Activated CD4-positive, alpha-beta T cell treated with anti-CD3 and anti-CD28 coated beads for 48 hours (primary cell): ENCODE results near the gene UNC13B.
"Not testable (repeated sequence)": the region's sequence is repeated elsewhere in the genome, so short reads cannot be mapped to it uniquely, and the experiment has no call there.

ENCODE experiments used
- DNase-seq: peaks from one replicate; pipeline ENCODE4 v3.0.0-alpha.2; 2020

The UNC13B gene

DNA sequence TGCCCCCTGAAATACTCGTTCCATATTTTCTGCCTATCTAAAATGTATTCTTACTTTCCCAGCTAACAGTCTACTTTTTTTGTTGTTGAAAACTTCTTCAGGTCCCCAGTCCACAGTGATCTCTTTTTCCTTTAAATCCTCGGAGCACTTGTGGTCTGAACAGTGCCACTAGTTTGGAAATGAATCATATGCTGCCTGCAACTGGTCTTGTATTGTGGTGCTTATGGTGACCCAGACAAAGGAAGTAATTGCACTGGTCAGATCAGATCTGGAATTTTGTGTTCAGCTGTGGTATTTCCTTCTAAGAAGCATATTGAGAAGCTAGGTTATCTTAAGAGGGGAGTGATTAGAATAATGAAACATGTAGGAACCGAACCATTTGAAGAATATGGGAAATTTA lies 2.9 kb downstream of the UNC13B start:
- no peak for DNase-seq

GRCh38 chr9:35167429-35167828 lies 5.6 kb downstream of the UNC13B start:
- not testable (repeated sequence) for DNase-seq

GRCh38 chr9:35168963-35169362 lies 7.2 kb downstream of the UNC13B start:
- no peak for DNase-seq

DNA sequence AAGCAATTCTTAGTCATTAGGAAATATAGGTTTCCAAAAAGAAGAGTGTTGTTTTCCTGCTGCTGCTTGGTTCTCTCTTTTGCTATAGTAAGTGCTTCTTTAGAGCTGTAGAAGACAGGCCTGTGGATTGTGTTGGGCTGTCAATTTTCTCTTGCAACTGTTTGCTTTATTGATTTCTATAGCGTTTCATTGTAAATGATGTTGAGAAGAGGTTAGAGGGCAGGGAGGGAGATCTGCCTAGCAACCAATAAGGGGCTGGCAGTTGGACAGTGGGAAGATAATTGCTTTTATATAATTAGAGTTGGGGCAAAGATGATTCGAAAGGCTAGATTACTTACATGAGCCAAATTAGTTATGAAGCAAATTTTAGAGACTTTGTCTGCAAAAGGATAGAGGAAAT lies 11.1 kb downstream of the UNC13B start:
- DNase-seq: no peak

DNA sequence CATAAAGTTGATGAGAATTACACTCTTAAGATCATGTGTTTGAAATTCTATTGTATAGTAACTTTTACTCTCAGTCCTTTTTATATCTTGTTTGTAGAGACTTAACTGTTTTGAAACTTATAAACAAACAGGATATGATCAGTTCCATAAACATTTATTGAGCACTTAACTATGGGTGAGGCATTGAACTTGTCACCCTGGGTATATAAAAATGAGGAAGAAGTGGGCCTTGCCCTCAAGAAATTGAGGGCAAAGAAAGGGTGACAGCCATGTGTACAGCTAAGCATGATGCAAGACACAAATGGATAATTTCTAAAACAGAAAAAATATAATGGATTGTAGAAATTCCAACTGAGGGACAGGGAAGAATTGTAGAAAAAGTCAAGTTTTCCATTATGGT lies 15.7 kb downstream of the UNC13B start:
- no peak for DNase-seq

DNA sequence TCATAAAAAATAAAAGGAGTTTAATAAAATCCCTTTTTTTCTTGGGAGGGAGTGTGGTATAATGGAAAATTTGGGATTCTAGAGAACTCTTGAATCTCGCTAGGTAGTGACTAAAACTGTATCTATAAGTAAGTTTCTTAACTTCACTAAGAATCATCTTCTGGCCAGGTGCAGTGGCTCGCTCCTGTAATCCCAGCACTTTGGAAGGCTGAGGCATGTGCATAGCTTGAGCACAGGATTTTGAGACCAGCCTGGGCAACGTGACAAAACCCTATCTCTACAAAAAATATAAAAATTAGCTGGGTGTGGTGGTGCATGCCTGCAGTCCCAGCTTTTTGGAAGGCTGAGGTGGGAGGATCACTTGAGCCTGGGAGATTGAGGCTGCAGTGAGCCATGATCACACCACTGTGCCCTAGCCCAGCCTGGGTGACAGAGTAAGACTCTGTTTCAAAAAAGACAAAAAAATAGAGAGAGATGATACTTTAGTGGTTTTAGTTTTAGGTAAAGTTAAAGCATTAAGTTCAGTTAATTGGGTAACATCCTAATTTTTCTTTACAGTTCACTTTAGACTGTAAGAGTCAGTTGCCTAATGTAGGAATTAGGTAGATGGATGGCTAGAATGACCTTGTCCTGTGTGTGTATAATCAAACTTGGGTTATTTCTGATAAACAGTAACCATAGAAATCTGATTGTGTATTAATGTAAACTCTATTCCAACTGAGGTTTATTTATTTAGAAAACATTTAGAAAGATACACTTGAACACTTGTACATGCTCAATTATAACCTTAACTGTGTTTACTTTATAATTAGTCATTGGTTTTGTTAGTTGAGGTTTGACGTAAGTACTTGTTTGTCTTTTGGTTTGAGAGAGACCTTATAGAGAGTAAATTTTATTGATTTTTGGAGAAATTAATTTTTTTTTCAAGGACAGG lies 17.8 kb downstream of the UNC13B start:
- no peak for DNase-seq

GRCh38 chr9:35180801-35181200 lies 19.0 kb downstream of the UNC13B start:
- no peak for DNase-seq

DNA sequence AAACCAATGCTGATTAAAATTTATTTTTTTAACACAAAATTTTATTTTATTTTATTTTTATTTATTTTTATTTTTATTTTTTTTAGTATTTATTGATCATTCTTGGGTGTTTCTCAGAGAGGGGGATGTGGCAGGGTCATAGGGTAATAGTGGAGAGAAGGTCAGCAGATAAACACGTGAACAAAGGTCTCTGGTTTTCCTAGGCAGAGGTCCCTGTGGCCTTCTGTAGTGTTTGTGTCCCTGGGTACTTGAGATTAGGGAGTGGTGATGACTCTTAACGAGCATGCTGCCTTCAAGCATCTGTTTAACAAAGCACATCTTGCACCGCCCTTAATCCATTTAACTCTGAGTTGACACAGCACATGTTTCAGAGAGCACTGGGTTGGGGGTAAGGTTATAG lies 20.6 kb downstream of the UNC13B start:
- DNase-seq: not testable (repeated sequence)

DNA sequence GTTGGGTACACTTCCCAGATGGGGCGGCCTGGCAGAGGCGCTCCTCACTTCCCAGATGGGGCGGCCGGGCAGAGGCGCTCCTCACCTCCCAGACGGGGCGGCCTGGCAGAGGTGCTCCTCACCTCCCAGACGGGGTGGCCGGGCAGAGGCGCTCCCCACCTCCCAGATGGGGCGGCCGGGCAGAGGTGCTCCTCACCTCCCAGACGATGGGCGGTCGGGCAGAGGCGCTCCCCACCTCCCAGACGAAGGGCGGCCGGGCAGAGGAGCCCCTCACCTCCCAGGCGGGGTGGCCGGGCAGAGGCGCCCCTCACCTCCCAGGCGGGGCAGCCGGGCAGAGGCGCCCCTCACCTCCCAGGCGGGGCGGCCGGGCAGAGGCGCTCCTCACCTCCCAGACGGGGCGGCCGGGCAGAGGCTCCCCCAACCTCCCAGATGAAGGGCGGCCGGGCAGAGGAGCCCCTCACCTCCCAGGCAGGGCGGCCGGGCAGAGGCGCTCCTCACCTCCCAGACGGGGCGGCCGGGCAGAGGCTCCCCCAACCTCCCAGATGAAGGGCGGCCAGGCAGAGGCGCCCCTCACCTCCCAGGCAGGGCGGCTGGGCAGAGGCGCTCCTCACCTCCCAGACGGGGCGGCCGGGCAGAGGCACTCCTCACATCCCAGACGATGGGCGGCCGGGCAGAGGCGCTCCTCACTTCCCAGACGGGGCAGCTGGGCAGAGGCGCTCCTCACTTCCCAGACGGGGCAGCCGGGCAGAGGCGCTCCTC lies 21.4 kb downstream of the UNC13B start:
- not testable (repeated sequence) for DNase-seq

GRCh38 chr9:35183755-35184480 lies 22.1 kb downstream of the UNC13B start:
- DNase-seq: not testable (repeated sequence)

DNA sequence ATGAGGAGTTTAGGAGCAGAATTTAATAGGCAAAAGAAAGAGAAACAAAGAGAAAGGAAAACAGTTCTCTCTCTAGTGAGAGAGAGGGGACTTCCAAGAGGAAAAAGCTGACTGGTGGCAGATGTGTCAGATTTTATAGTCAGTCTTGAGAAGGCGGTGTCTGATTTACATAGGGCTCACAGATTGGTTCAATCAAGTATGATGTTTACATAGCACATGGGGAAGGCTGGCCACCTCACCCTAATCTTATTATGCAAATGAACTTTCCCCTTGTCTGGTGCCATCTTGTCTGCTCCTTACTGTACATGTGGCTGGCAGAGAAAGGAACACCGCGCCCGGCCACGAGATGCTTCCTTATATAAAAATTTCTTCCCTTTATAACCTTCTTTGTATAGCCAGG lies 24.7 kb downstream of the UNC13B start:
- no peak for DNase-seq

DNA sequence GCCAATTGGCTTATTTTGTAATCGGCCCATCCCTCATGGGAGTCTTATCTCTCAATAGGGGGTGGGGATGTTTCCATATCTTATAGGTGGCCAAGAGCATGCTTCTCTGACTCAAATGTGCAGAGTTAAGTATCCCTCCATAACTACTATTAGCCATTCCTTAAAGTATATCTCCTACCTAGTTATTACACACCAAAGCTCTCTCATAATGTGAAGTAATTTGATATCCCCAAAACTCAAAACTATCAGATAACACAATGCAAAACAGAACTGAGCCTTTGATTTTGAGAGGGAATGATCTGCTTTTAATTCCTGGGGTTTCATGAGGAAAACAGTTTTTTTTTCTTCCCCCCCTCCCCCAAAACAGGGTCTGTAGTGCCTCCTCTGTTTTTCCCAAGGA lies 28.4 kb downstream of the UNC13B start:
- DNase-seq: no peak

- DNase-seq: no peak
Measured at GRCh38 chr9:35191105-35191504, 29.3 kb downstream of the UNC13B start.

- no peak for DNase-seq
Measured at GRCh38 chr9:35193762-35194161, 32.0 kb downstream of the UNC13B start.

DNA sequence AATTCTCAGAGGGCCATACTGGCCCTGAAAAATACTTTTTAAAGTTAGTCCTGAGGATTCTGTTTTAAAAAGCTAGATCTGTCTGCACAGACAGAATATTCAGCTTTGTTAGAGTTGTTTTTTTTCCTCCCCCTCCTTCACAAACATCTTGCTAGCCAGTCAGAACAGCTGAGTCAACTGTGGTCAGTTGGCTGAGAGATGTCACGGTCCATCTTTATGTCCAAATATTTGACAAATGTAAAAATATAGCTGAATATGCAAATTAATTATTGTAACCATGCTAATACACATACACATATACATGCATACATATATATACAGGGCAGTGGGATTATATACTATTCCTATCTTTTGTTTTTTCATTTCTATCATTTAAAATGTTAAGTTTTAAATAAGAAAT lies 33.9 kb downstream of the UNC13B start:
- DNase-seq: no peak

DNA sequence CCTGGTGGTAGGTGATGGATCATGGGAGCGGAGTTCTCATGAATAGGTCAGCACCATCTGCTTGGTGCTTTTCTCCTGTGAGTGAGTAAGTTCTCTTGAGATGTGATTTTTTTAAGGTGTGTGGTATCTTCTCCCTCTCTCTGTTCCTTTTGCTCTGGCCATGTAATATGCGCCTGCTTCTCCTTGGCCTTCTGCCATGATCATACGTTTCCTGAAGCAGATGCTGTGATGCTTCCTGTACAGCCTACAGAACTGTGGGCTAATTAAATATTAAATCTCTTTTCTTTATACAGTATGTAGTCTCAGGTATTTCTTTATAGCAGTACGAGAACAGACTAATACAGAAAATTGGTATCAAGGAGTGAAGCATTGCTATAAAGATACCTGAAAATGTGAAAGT lies 36.4 kb downstream of the UNC13B start:
- DNase-seq: no peak

GRCh38 chr9:35203528-35203927 lies 41.7 kb downstream of the UNC13B start:
- no peak for DNase-seq

- no peak for DNase-seq
Measured at GRCh38 chr9:35205340-35205739, 43.5 kb downstream of the UNC13B start.

DNA sequence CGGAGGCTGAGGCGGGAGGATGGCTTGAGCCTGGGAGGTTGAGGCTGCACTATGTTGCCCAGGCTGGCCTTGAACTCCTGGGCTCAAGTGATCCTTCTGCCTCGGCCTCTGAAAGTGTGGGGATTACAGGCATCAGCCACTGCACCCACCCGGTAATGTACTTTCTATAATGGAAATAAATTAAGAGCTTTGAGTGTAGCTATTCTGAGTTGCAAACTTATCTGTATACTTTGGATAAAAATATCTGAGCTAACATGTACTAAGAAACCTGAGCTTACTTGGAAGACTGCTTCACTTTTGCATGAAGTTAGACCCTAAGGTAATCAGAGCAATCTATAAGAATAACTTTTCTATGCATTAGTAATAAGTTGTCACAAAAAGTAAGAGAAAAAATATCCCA lies 50.0 kb downstream of the UNC13B start:
- DNase-seq: no peak

GRCh38 chr9:35220659-35221338 lies 59.0 kb downstream of the UNC13B start:
- no peak for DNase-seq

DNA sequence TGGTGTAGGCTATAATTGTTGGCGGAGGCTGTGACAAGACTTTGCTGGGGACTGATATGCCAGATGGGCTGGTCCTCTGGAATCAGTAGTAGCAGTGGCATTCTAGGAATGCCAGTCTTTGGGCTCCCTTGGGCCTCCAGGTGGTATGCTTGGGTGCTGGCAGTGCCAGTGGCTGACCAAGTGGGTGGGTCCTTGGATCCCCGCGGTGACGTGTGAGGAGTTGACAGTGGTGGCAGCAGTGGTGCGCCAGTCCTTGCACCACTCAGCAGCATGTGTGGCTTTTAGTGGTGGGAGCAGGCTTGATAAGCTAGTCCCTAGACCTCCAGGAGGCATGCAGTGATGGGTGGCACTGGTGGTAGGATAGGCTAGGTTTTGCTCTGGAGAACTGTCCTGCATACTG lies 63.9 kb downstream of the UNC13B start:
- DNase-seq: no peak

DNA sequence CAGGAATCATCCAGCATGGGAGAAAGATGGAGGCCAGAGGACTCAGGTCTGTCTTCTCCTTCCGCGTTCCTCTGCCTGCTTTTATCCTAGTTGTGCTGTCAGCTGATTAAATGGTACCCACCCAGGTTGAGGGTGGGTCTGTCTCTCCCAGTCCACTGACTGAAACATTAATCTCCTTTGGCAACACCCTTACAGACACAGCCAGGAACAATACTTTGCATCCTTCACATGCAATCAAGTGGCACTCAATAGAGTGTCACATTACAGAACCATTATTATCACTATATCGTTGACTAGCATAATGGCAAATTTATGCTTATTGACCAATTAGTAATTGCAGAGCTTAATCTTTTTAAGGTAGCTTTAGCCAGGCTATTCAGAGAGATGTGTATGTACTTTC lies 64.8 kb downstream of the UNC13B start:
- DNase-seq: no peak

DNA sequence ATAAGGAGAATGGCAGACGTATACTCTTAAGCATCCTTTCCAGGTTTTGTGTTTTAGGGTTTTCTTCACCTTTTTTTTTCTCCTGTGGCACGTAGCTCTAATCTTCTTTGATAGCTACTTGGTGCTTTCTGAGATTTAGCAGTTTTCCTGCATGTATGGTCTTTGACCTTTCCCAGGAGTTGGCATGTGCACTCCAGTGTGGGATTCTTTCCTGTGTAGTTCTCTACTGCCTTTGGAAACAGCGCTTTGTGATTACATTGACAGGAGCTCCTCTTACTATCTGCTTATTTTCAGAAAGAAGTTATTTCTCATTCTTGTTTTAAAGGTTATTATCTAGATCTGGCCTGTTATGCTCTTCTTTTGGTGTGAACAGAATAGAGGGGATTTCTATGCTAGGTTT lies 65.5 kb downstream of the UNC13B start:
- no peak for DNase-seq
